GM12878 (cell line): Measurements from ENCODE around the gene AP1G2. TPM values are rescaled to one million over a fixed set of nuclear protein-coding genes. Genes with fewer than 3 reads are reported as not detected.

Experiments used
- ATAC-seq: fragments of 200-7000 bp; cut with Tn5 transposase; 3 replicates; pipeline ENCODE4 v1.9.1; 2020; ENCODE audit warnings: mild to moderate bottlenecking, moderate library complexity
- BruUV-seq: library from RNA; stranded (reverse); fragments of 400-500 nt; replicated peaks from 2 replicates; lab custom pipeline; 2021; lab: Mats Ljungman, UMichigan
- CTCF ChIA-PET: fragments of 300-600 bp; sonication (Branson Sonifier 250); formaldehyde crosslinking; extraction: SDS; loops from one replicate; lab custom pipeline; 2021; ENCODE audit warnings: inconsistent platforms; lab: Yijun Ruan, JAX
- POLR2A ChIA-PET: fragments of 350-600 bp; formaldehyde crosslinking; extraction: SDS; loops from one replicate; lab custom pipeline; 2021; ENCODE audit warnings: inconsistent platforms; lab: Charles Lee
- RAD21 ChIA-PET: fragments of 300-600 bp; sonication (Branson Sonifier 250); formaldehyde crosslinking; loops from one replicate; lab custom pipeline; 2023; ENCODE audit warnings: antibody characterized with exemption; ENCODE audit not compliant: unreplicated experiment; lab: Charles Lee
- SMC1A ChIA-PET: fragments of 300-600 bp; sonication (Branson Sonifier 250); formaldehyde crosslinking; loops from one replicate; lab custom pipeline; 2023; ENCODE audit not compliant: unreplicated experiment, uncharacterized antibody; lab: Charles Lee
- DNase-seq: peaks from one replicate; pipeline ENCODE4 v3.0.0-alpha.2; 2011; ENCODE audit warnings: low read depth, low spot score
- FAIRE-seq: peaks from 3 replicates; lab custom pipeline; 2011; peaks lifted over from hg19 to GRCh38; lab: Jason Lieb, UNC
- H2AFZ ChIP-seq: 2 replicates; pipeline ENCODE4 v1.6.0; 2011; ENCODE audit warnings: low read depth, low read length, control low read depth; ENCODE audit not compliant: control insufficient read depth
- H3K27ac ChIP-seq: 2 replicates; pipeline ENCODE4 v1.5.1; 2011; ENCODE audit warnings: control low read depth; ENCODE audit not compliant: control insufficient read depth, insufficient read depth
- H3K27me3 ChIP-seq, 2 experiments: replicated peaks in 1 of 2; 2 replicates each; pipeline versions ENCODE4 v1.6.0 to v1.6.1; 2011; ENCODE audit warnings: low read length in 1 of 2; ENCODE audit not compliant: control insufficient read depth in 2 of 2, insufficient read depth in 2 of 2
- H3K36me3 ChIP-seq, 2 experiments: 2 replicates each; pipeline ENCODE4 v1.5.1; 2011; ENCODE audit warnings: low read length in 1 of 2; ENCODE audit not compliant: control insufficient read depth in 2 of 2, insufficient read depth in 2 of 2
- H3K4me1 ChIP-seq: 2 replicates; pipeline ENCODE4 v1.6.1; 2011; ENCODE audit warnings: mild to moderate bottlenecking, low read length, moderate library complexity, mixed read lengths; ENCODE audit not compliant: control insufficient read depth, insufficient read depth
- H3K4me2 ChIP-seq: 2 replicates; pipeline ENCODE4 v1.6.0; 2011; ENCODE audit warnings: control low read depth; ENCODE audit not compliant: control insufficient read depth, insufficient read depth
- H3K4me3 ChIP-seq: fragments of 200-600 bp; sonication (generic); 2 replicates; pipeline ENCODE4 v1.5.1; 2016
- H3K79me2 ChIP-seq: 2 replicates; pipeline ENCODE4 v1.6.0; 2011; ENCODE audit warnings: low read length; ENCODE audit not compliant: control insufficient read depth, insufficient read depth
- H3K9ac ChIP-seq: 2 replicates; pipeline ENCODE4 v1.8.0; 2011; ENCODE audit warnings: low read length, control low read depth, mixed read lengths; ENCODE audit not compliant: control insufficient read depth, insufficient read depth
- H3K9me3 ChIP-seq: replicated peaks from 3 replicates; pipeline ENCODE4 v1.5.1; 2011; ENCODE audit warnings: mild to moderate bottlenecking, low read length; ENCODE audit not compliant: control insufficient read depth, insufficient read depth
- H4K20me1 ChIP-seq: 2 replicates; pipeline ENCODE4 v1.6.0; 2011; ENCODE audit not compliant: control insufficient read depth, insufficient read depth
- CBFB ChIP-seq: IDR thresholded peaks from 2 replicates; pipeline ENCODE4 v1.6.1; 2016; ENCODE audit warnings: antibody characterized with exemption, low read depth
- KLF5 ChIP-seq: fragments of 450-650 bp; IDR thresholded peaks from 2 replicates; pipeline ENCODE4 v1.6.1; 2014; ENCODE audit warnings: mild to moderate bottlenecking; ENCODE audit not compliant: partially characterized antibody
- LARP7 ChIP-seq: fragments of 450-650 bp; IDR thresholded peaks from 2 replicates; pipeline ENCODE4 v1.6.1; 2017; ENCODE audit warnings: mild to moderate bottlenecking
- MEF2A ChIP-seq: IDR thresholded peaks from 2 replicates; pipeline ENCODE4 v1.6.1; 2011; ENCODE audit warnings: low read depth, mild to moderate bottlenecking, low read length, moderate library complexity; ENCODE audit not compliant: insufficient read depth
- RELA ChIP-seq: fragments of 450-650 bp; IDR thresholded peaks from 2 replicates; pipeline ENCODE4 v1.8.0; 2014; ENCODE audit warnings: borderline replicate concordance; ENCODE audit not compliant: partially characterized antibody
- RUNX3 ChIP-seq: IDR thresholded peaks from 2 replicates; pipeline ENCODE4 v1.6.1; 2012; ENCODE audit warnings: low read length, inconsistent platforms
- SPI1 ChIP-seq: IDR thresholded peaks from 2 replicates; pipeline ENCODE4 v1.6.1; 2011; ENCODE audit warnings: low read depth, mild to moderate bottlenecking, low read length, moderate library complexity, borderline replicate concordance; ENCODE audit not compliant: insufficient read depth
- TARDBP ChIP-seq: IDR thresholded peaks from 2 replicates; pipeline ENCODE4 v1.6.1; 2016; ENCODE audit warnings: borderline replicate concordance
- TCF12 ChIP-seq: IDR thresholded peaks from 2 replicates; pipeline ENCODE4 v1.6.1; 2011; ENCODE audit warnings: low read depth, mild to moderate bottlenecking, low read length
- ZNF217 ChIP-seq: fragments of 450-650 bp; IDR thresholded peaks from 2 replicates; pipeline ENCODE4 v1.6.1; 2017; ENCODE audit warnings: antibody characterized with exemption, mild to moderate bottlenecking
- WGBS: methylation state at CpG from one replicate; pipeline ENCODE4 v1.1.6; 2016; ENCODE audit warnings: low lambda C conversion rate; ENCODE audit not compliant: insufficient replicate concordance, insufficient coverage; ENCODE audit errors: missing lambda C conversion rate; 5-methylcytosine and 5-hydroxymethylcytosine counted together
- in situ Hi-C: fragments of 300-500 bp; cut with MboI; formaldehyde crosslinking; loops from 9 replicates; pipeline ENCODE4 v1.14.3; 2018; ENCODE audit warnings: mixed read lengths
- intact Hi-C: fragments of 100-400 bp; cut with micrococcal nuclease; formaldehyde crosslinking; loops from one replicate; pipeline ENCODE4 v1.14.2; 2022; ENCODE audit not compliant: unreplicated experiment
- polyA plus RNA-seq, 11 experiments: library from polyadenylated mRNA; depleted of rRNA in 4 of 11; unstranded in 6 of 11; stranded (reverse) in 5 of 11; fragments of >200 nt; fragmentation: Nextera tagmentation in 4 of 11; fragmentation: Illumina TruSeq in 1 of 11; extraction: Ambion mirVana in 4 of 11; extraction: Trizol in 1 of 11; gene quantifications; 1 replicate in 1 of 11; 2 replicates in 10 of 11; pipeline versions ENCODE4 v1.2.1 to v1.2.3, GENCODE V29; 2011 to 2016; ENCODE audit warnings: inconsistent platforms in 2 of 11, missing spikeins in 2 of 11, low read depth in 1 of 11
- total RNA-seq, 4 experiments: library from RNA; depleted of rRNA in 3 of 4; stranded (reverse); fragments of >200 nt in 3 of 4; fragmentation: Illumina TruSeq in 1 of 4; extraction: Trizol in 1 of 4; gene quantifications; 2 replicates each; pipeline versions ENCODE4 v1.2.1 to v1.2.3, GENCODE V29; 2013 to 2021
- TF ChIP-seq, protein P1 (sequence below): IDR thresholded peaks from 2 replicates; pipeline ENCODE4 v1.6.1; 2012; ENCODE audit warnings: improper control_type of control experiment, low read depth, low read length; ENCODE audit not compliant: insufficient replicate concordance
- TF ChIP-seq, protein P2 (sequence below): fragments of 450-650 bp; IDR thresholded peaks from 2 replicates; pipeline ENCODE4 v1.6.1; 2017; ENCODE audit warnings: antibody characterized with exemption, mild to moderate bottlenecking, moderate library complexity
- TF ChIP-seq, protein P3 (sequence below): fragments of 450-650 bp; IDR thresholded peaks from 2 replicates; pipeline ENCODE4 v1.6.1; 2014; ENCODE audit warnings: mild to moderate bottlenecking

Gene AP1G2
- total and polyA plus RNA-seq, 10 of the 15 experiments (the other 5 are each of a cell fraction or from before 2014, with no cell fraction given) = 41.5 to 146 (median 103) TPM

DNA sequence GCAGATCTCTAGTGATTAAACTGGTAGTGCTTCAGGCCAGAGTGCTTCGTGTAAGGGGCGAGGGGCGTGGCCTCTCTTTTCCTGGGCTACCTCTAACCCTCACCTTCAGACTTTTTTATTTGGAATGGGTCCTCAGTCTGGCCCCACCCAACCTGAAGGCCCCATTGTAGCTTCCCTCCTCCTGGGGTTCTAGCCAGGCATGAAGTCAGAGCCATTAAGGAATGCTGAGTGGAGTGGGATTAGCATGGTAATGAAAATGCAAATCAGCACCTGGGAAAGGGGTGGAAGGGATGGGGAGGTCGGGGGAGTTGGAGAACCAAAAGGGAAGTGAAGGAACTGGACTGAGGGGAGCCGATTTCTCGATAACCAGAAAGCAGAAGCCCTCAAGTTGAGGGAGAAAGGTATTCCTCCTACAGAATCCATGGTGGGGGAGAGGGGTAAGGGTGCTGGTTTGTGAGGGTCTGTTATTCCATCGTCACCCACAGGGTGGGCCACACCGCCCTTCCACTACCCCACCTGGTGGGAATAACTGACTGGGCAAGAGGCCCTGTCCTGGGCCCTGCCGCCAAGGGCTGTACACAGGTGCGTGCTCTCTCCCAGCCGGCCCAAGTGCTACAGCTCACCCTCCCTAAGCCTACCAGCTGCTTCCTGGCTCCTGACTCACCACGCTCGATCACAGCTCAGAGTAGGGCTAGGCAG, 30.1 kb downstream of the AP1G2 start:
- ATAC-seq (no peak), DNase-seq (no peak), FAIRE-seq (no peak)
- H3K9me3 ChIP-seq = no peaks in the 10 kb centered on the region
- no TSS peak for BruUV-seq
- H3K79me2 ChIP-seq = no peaks in the 10 kb centered on the region
- H3K4me2 ChIP-seq = no peak overlapping the region
- H3K4me3 ChIP-seq = no peak overlapping the region
- H3K9ac ChIP-seq = no peak overlapping the region
- in situ Hi-C loops (no loop called here), intact Hi-C loops (loop anchor here (5.0 kb wide), 1 partner anchor 40 kb away; no protein-coding TSS in a partner anchor)
- H3K36me3 ChIP-seq = no peaks in the 10 kb centered on the region; a peak in 1 of 4 replicates
- H3K27ac ChIP-seq = no peak overlapping the region
- no peaks in the 10 kb centered on the region for H4K20me1 ChIP-seq
- 21% methylated on average over 13 of the region's 13 CpGs for WGBS
- ChIA-PET SMC1A (interaction anchor here (0.5 to 1.9 kb wide), 3 partner anchors 12 to 370 kb away, joined by 3 to 4 read pairs (median 4); no protein-coding TSS in a partner anchor), RAD21 (interaction anchor here (2.3 kb wide), 1 partner anchor 59 kb away, joined by 10 read pairs; no protein-coding TSS in a partner anchor), CTCF (interaction anchor here (0.9 to 11.4 kb wide), 10 partner anchors 8 to 211 kb away, joined by 3 to 131 read pairs (median 5); partner anchors contain the start of genes AP1G2 and ZFHX2), POLR2A (interaction anchor here (0.7 kb wide), 1 partner anchor 14 kb away, joined by 3 read pairs; the partner anchor contains the start of gene ZFHX2)
- no peaks in the 10 kb centered on the region for H3K27me3 ChIP-seq
- no peaks in the 10 kb centered on the region for H3K4me1 ChIP-seq
- no peak overlapping the region for H2AFZ ChIP-seq
- TF ChIP-seq, protein P1, sequence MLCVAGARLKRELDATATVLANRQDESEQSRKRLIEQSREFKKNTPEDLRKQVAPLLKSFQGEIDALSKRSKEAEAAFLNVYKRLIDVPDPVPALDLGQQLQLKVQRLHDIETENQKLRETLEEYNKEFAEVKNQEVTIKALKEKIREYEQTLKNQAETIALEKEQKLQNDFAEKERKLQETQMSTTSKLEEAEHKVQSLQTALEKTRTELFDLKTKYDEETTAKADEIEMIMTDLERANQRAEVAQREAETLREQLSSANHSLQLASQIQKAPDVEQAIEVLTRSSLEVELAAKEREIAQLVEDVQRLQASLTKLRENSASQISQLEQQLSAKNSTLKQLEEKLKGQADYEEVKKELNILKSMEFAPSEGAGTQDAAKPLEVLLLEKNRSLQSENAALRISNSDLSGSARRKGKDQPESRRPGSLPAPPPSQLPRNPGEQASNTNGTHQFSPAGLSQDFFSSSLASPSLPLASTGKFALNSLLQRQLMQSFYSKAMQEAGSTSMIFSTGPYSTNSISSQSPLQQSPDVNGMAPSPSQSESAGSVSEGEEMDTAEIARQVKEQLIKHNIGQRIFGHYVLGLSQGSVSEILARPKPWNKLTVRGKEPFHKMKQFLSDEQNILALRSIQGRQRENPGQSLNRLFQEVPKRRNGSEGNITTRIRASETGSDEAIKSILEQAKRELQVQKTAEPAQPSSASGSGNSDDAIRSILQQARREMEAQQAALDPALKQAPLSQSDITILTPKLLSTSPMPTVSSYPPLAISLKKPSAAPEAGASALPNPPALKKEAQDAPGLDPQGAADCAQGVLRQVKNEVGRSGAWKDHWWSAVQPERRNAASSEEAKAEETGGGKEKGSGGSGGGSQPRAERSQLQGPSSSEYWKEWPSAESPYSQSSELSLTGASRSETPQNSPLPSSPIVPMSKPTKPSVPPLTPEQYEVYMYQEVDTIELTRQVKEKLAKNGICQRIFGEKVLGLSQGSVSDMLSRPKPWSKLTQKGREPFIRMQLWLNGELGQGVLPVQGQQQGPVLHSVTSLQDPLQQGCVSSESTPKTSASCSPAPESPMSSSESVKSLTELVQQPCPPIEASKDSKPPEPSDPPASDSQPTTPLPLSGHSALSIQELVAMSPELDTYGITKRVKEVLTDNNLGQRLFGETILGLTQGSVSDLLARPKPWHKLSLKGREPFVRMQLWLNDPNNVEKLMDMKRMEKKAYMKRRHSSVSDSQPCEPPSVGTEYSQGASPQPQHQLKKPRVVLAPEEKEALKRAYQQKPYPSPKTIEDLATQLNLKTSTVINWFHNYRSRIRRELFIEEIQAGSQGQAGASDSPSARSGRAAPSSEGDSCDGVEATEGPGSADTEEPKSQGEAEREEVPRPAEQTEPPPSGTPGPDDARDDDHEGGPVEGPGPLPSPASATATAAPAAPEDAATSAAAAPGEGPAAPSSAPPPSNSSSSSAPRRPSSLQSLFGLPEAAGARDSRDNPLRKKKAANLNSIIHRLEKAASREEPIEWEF = no peak
- TF ChIP-seq RUNX3 (no peak), MEF2A (no peak), CBFB (no peak), ZNF217 (no peak), RELA (no peak), SPI1 (no peak), TARDBP (no peak), KLF5 (no peak), TCF12 (no peak), LARP7 (no peak)
- TF ChIP-seq, protein P2, sequence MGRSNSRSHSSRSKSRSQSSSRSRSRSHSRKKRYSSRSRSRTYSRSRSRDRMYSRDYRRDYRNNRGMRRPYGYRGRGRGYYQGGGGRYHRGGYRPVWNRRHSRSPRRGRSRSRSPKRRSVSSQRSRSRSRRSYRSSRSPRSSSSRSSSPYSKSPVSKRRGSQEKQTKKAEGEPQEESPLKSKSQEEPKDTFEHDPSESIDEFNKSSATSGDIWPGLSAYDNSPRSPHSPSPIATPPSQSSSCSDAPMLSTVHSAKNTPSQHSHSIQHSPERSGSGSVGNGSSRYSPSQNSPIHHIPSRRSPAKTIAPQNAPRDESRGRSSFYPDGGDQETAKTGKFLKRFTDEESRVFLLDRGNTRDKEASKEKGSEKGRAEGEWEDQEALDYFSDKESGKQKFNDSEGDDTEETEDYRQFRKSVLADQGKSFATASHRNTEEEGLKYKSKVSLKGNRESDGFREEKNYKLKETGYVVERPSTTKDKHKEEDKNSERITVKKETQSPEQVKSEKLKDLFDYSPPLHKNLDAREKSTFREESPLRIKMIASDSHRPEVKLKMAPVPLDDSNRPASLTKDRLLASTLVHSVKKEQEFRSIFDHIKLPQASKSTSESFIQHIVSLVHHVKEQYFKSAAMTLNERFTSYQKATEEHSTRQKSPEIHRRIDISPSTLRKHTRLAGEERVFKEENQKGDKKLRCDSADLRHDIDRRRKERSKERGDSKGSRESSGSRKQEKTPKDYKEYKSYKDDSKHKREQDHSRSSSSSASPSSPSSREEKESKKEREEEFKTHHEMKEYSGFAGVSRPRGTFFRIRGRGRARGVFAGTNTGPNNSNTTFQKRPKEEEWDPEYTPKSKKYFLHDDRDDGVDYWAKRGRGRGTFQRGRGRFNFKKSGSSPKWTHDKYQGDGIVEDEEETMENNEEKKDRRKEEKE = no peak
- TF ChIP-seq, protein P3, sequence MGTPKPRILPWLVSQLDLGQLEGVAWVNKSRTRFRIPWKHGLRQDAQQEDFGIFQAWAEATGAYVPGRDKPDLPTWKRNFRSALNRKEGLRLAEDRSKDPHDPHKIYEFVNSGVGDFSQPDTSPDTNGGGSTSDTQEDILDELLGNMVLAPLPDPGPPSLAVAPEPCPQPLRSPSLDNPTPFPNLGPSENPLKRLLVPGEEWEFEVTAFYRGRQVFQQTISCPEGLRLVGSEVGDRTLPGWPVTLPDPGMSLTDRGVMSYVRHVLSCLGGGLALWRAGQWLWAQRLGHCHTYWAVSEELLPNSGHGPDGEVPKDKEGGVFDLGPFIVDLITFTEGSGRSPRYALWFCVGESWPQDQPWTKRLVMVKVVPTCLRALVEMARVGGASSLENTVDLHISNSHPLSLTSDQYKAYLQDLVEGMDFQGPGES = no peak
